Keratinocyte (primary cell): ENCODE data around the gene FTH1. TPM values are rescaled to one million over a fixed set of nuclear protein-coding genes. Genes with fewer than 3 reads are reported as not detected.

ENCODE experiments used
- DNase-seq: peaks from one replicate; pipeline ENCODE4 v3.0.0-alpha.2; 2011; ENCODE audit warnings: low read depth, missing footprints, low spot score
- FAIRE-seq: peaks from 2 replicates; lab custom pipeline; 2011; peaks lifted over from hg19 to GRCh38; lab: Jason Lieb, UNC
- H2AFZ ChIP-seq: 2 replicates; pipeline ENCODE4 v1.6.0; 2012; ENCODE audit warnings: low read length, control low read depth, inconsistent platforms; ENCODE audit not compliant: control insufficient read depth
- H3K27ac ChIP-seq: 2 replicates; pipeline ENCODE4 v1.5.1; 2011; ENCODE audit warnings: low read length; ENCODE audit not compliant: control insufficient read depth, insufficient read depth
- H3K27me3 ChIP-seq: 3 replicates; pipeline ENCODE4 v1.6.0; 2011; ENCODE audit warnings: low read length; ENCODE audit not compliant: control insufficient read depth, insufficient read depth; ENCODE audit errors: extremely low read depth
- H3K36me3 ChIP-seq, 2 experiments: 2 replicates in 1 of 2; 3 replicates in 1 of 2; pipeline ENCODE4 v1.5.1; 2011; ENCODE audit warnings: low read length in 2 of 2, mild to moderate bottlenecking in 1 of 2; ENCODE audit not compliant: control insufficient read depth in 2 of 2, insufficient read depth in 2 of 2; ENCODE audit errors: extremely low read depth in 1 of 2
- H3K4me1 ChIP-seq: 3 replicates; pipeline ENCODE4 v1.5.1; 2011; ENCODE audit warnings: low read length; ENCODE audit not compliant: control insufficient read depth, insufficient read depth; ENCODE audit errors: extremely low read depth
- H3K4me2 ChIP-seq: 3 replicates; pipeline ENCODE4 v1.6.0; 2011; ENCODE audit warnings: low read depth, low read length; ENCODE audit not compliant: control insufficient read depth, insufficient read depth; ENCODE audit errors: extremely low read depth
- H3K4me3 ChIP-seq, 3 experiments: fragments of 200-600 bp in 1 of 3; sonication (generic) in 1 of 3; 2 replicates in 2 of 3; 3 replicates in 1 of 3; pipeline ENCODE4 v1.5.1; 2011 to 2016; ENCODE audit warnings: low read length in 3 of 3, mild to moderate bottlenecking in 3 of 3, control low read depth in 2 of 3, inconsistent platforms in 1 of 3, low read depth in 1 of 3, mixed read lengths in 1 of 3, mixed run types in 1 of 3, moderate library complexity in 1 of 3; ENCODE audit not compliant: control insufficient read depth in 2 of 3, insufficient read depth in 2 of 3; ENCODE audit errors: extremely low read depth in 1 of 3
- H3K79me2 ChIP-seq: 2 replicates; pipeline ENCODE4 v1.6.0; 2012; ENCODE audit warnings: low read length; ENCODE audit not compliant: control insufficient read depth, insufficient read depth
- H3K9ac ChIP-seq: 3 replicates; pipeline ENCODE4 v1.6.0; 2011; ENCODE audit warnings: low read length; ENCODE audit not compliant: control insufficient read depth, insufficient read depth; ENCODE audit errors: extremely low read depth
- H3K9me1 ChIP-seq: 3 replicates; pipeline ENCODE4 v1.6.0; 2011; ENCODE audit warnings: low read length; ENCODE audit not compliant: control insufficient read depth, insufficient read depth; ENCODE audit errors: extremely low read depth
- H3K9me3 ChIP-seq: 2 replicates; pipeline ENCODE4 v1.5.1; 2012; ENCODE audit warnings: low read depth, low read length; ENCODE audit not compliant: control insufficient read depth
- H4K20me1 ChIP-seq: 3 replicates; pipeline ENCODE4 v1.6.0; 2011; ENCODE audit warnings: low read length; ENCODE audit not compliant: control insufficient read depth, insufficient read depth; ENCODE audit errors: extremely low read depth
- CTCF ChIP-seq, 3 experiments: IDR thresholded peaks in 1 of 3; conservative IDR thresholded peaks in 1 of 3; optimal IDR thresholded peaks in 1 of 3; 2 replicates in 2 of 3; 3 replicates in 1 of 3; pipeline versions ENCODE3 to v1.5.1; 2011; ENCODE audit warnings: low read length in 3 of 3, mild to moderate bottlenecking in 3 of 3, moderate library complexity in 2 of 3, control low read depth in 1 of 3, inconsistent platforms in 1 of 3; ENCODE audit not compliant: insufficient read depth in 2 of 3; ENCODE audit errors: extremely low read depth in 1 of 3
- EZH2 ChIP-seq: IDR thresholded peaks from one replicate; pipeline ENCODE4 v1.6.1; 2012; ENCODE audit warnings: inconsistent platforms, mild to moderate bottlenecking, low read length, moderate library complexity
- dilution Hi-C: fragments of 300-500 bp; cut with MboI; formaldehyde crosslinking; loops from one replicate; pipeline ENCODE4 v1.7.0; 2020; ENCODE audit warnings: low sequenced_read_pairs; ENCODE audit not compliant: extremely low pct_ligation_motif_present
- polyA plus RNA-seq, 5 experiments: library from polyadenylated mRNA; depleted of rRNA in 3 of 5; stranded (reverse) in 3 of 5; stranded (forward) in 1 of 5; unstranded in 1 of 5; fragments of >200 nt; gene quantifications; 1 replicate in 1 of 5; 2 replicates in 3 of 5; 3 replicates in 1 of 5; pipeline versions ENCODE4 v1.2.1 to v1.2.3, GENCODE V29; 2011 to 2012; ENCODE audit warnings: missing spikeins in 2 of 5, low read depth in 1 of 5, low replicate concordance in 1 of 5

Gene FTH1
- polyA plus RNA-seq, 1 donor (not counting 4 experiments of a cell fraction or from before 2014, with no cell fraction given), result 1,058 TPM

GRCh38 chr11:61948505-61948904 lies 18.9 kb downstream of the FTH1 start:
- Histone ChIP-seq H3K4me3 (no peak overlapping the region), H3K27ac (no peak overlapping the region), H3K4me1 (no peaks in the 10 kb centered on the region), H3K9ac (no peak overlapping the region), H3K36me3 (no peaks in the 10 kb centered on the region), H3K4me2 (no peak overlapping the region), H4K20me1 (no peaks in the 10 kb centered on the region), H2AFZ (no peak overlapping the region), H3K79me2 (no peaks in the 10 kb centered on the region), H3K9me1 (no peaks in the 10 kb centered on the region), H3K9me3 (no peaks in the 10 kb centered on the region), H3K27me3 (no peaks in the 10 kb centered on the region)
- TF ChIP-seq CTCF (optimal IDR thresholded peaks at IDR 0.05 in 1 of 3, IDR thresholded peaks at IDR 0.05 in 1 of 3, conservative IDR thresholded peaks at IDR 0.05 in 1 of 3; ENCODE audit: extremely low read depth in 1 of 3, insufficient read depth in 2 of 3, low read length in 3 of 3) (no peak), EZH2 (no peak)
- dilution Hi-C loops, result no loop called here
- FAIRE-seq (no peak), DNase-seq (no peak)

DNA sequence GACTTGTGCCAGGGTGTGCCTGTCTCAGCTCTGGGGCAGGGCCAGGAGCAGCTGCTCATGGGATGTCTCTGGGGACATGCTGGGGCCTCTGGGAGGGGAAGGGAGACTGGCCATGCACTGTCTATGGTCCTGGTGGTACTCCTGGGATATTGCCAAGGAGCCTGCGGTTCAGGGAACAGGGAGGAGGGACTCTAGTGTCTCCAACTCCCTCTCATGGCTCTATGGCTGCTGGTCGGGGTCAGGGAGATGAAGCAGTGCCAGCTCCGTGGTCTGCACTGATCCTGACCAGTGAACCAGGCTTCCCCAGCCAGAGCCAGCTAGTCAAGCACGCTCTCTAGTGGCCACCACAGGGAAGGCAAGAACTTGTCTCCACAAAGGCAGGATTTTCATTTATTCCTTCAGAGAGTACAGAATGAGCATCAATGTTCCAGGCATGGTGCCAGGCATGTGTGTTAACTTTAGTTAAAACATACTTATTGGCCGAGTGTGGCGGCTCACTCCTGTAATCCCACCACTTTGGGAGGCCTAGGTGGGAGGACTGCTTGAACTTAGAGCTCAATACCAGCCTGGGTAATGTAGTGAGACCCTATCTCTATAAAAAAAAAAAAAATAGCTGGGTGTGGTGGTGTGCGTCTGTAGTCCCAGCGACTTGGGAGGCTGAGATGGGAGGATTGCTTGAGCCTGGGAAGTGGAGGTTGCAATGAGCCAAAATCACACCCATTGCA lies 19.8 kb downstream of the FTH1 start:
- dilution Hi-C loops, result no loop called here
- no peak overlapping the region for H3K4me3 ChIP-seq
- H3K4me1 ChIP-seq, result no peaks in the 10 kb centered on the region
- H3K9ac ChIP-seq, result no peak overlapping the region
- DNase-seq (no peak), FAIRE-seq (peak; percentile 17)
- no peak overlapping the region for H3K4me2 ChIP-seq
- H3K27ac ChIP-seq, result no peak overlapping the region
- H3K9me3 ChIP-seq, result no peaks in the 10 kb centered on the region
- no peaks in the 10 kb centered on the region for H3K79me2 ChIP-seq
- no peak overlapping the region for H2AFZ ChIP-seq
- no peaks in the 10 kb centered on the region for H3K36me3 ChIP-seq
- TF ChIP-seq CTCF (optimal IDR thresholded peaks at IDR 0.05 in 1 of 3, IDR thresholded peaks at IDR 0.05 in 1 of 3, conservative IDR thresholded peaks at IDR 0.05 in 1 of 3; ENCODE audit: extremely low read depth in 1 of 3, insufficient read depth in 2 of 3, low read length in 3 of 3) (peak; percentile 95 to 98 (median 96)), EZH2 (no peak)
- no peaks in the 10 kb centered on the region for H4K20me1 ChIP-seq
- H3K27me3 ChIP-seq, result no peaks in the 10 kb centered on the region
- H3K9me1 ChIP-seq, result no peaks in the 10 kb centered on the region
